Stimulated activated CD8-positive, alpha-beta memory T cell treated with anti-CD3 and anti-CD28 coated beads, Interleukin-4, amount 100 ng/mL, for 1 hour (primary cell): Measurements from ENCODE around the gene SKIC3.

ENCODE experiments used
- DNase-seq, 2 donors: peaks; one replicate each; pipeline ENCODE4 v3.0.0-alpha.2; 2020; ENCODE audit warnings: low read depth in 2 of 2, low spot score in 1 of 2

Gene SKIC3

GRCh38 chr5:95531491-95531890 lies 23.3 kb downstream of the SKIC3 start:
- no peak for DNase-seq

GRCh38 chr5:95530416-95530815 lies 24.4 kb downstream of the SKIC3 start:
- DNase-seq: no peak

GRCh38 chr5:95528565-95528964 lies 26.2 kb downstream of the SKIC3 start:
- DNase-seq: no peak

GRCh38 chr5:95526871-95527270 lies 27.9 kb downstream of the SKIC3 start:
- DNase-seq: no peak

- DNase-seq: no peak
These were observed 30.4 kb downstream of the SKIC3 start for GRCh38 chr5:95524423-95524822.

GRCh38 chr5:95520206-95520605 lies 34.6 kb downstream of the SKIC3 start:
- no peak for DNase-seq

- DNase-seq: no peak
These were observed 35.1 kb downstream of the SKIC3 start for GRCh38 chr5:95519681-95520080.

- DNase-seq: no peak
These were observed 35.6 kb downstream of the SKIC3 start for GRCh38 chr5:95519151-95519550.

GRCh38 chr5:95518417-95518816 lies 36.4 kb downstream of the SKIC3 start:
- DNase-seq: no peak

- no peak for DNase-seq
These were observed 43.2 kb downstream of the SKIC3 start for GRCh38 chr5:95511606-95512005.

- no peak for DNase-seq
These were observed 46.2 kb downstream of the SKIC3 start for GRCh38 chr5:95508550-95508949.
